Right ventricle myocardium superior (tissue), 1 donor: ENCODE results near the gene PCGF2. TPM values are rescaled to one million over a fixed set of nuclear protein-coding genes. Genes with fewer than 3 reads are reported as not detected.

ENCODE experiments used
- ATAC-seq: fragments of 200-7000 bp; cut with Tn5 transposase; one replicate; pipeline ENCODE4 v1.9.1; 2020; ENCODE audit warnings: mild to moderate bottlenecking; ENCODE audit not compliant: poor library complexity
- DNase-seq: peaks from one replicate; pipeline ENCODE4 v3.0.0-alpha.2; 2020
- intact Hi-C: fragments of 100-400 bp; cut with DNase I; formaldehyde crosslinking; loops from one replicate; pipeline ENCODE4 v1.11.2; 2022
- total RNA-seq: library from RNA; stranded (reverse); fragmentation: NEBNext Ultra II Directional; extraction: Animal tissue kit (Norgen Biotek cat#: 25700); gene quantifications from one replicate; pipeline ENCODE4 v1.2.1, GENCODE V29; 2021
- donor health status: DM: no; HTN: yes; CAD: no; lungs with severe emphysema.

PCGF2 gene
- total RNA-seq, 1 donor from 2014 or later = 22.2 TPM

GRCh38 chr17:38752308-38753070, 4.4 kb upstream of the PCGF2 start, which contains the start of gene PSMB3:
Gene PSMB3 (plus strand): TSS chr17:38752741. CDS start chr17:38752827, 86 bp downstream.
- intact Hi-C loops = loop anchor here (5.0 kb wide), 1 partner anchor 45 kb away; the partner anchor contains the start of gene PIP4K2B
- ATAC-seq (peak; percentile 85), DNase-seq (peak; percentile 96)

GRCh38 chr17:38751808-38752307, 3.7 kb upstream of the PCGF2 start:
- peak; percentile 87 for DNase-seq
- peak; percentile 44 for ATAC-seq
- intact Hi-C loops = loop anchor here (5.0 kb wide), 1 partner anchor 45 kb away; the partner anchor contains the start of gene PIP4K2B

GRCh38 chr17:38751144-38751807, 3.1 kb upstream of the PCGF2 start:
- intact Hi-C loops = loop anchor here (5.0 kb wide), 1 partner anchor 46 kb away; the partner anchor contains the start of gene PIP4K2B
- ATAC-seq = no peak
- DNase-seq = no peak

DNA sequence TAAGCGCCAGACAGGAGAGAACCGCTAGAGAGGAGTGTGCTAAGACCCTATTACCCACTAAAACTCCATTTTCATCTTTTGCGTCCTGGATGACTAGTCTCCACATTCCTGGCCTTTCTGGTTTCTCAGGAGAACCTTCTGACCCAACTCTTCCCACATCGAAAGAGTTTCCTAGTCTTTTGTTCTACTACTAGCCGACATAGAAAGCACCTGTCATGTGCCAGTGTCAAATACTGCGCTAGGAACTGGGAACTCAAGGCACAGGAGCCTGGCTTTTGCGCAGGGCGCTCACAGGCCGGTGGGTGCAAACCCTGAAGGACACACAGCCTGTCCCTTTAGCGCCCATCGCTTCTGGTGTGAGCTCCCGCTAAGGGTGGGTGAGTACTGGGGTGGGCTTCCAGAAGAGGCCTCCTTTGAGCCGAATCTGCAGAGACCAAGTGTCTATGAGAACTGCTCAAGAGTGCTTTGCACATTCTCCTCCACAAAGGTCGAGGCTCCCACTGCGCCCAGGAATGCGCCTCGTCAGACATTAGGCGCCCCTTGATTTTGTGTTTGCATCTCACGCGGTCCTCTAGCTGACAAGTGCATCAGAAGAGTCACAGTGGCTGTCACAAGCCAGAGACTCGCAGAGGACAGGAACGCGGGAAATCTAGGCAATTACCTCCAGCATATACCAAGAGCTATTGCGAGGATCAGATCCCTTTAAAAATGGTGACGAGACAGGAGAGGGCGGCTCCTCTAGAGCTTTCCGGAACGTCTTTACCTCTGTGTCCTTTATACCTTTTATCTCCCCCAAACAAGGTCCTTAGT, 2.4 kb upstream of the PCGF2 start:
- intact Hi-C loops = loop anchor here (5.0 kb wide), 1 partner anchor 47 kb away; the partner anchor contains the start of gene PIP4K2B
- ATAC-seq = no peak

GRCh38 chr17:38750044-38750311, 1.8 kb upstream of the PCGF2 start:
- DNase-seq = no peak
- no peak for ATAC-seq
- intact Hi-C loops = loop anchor here (5.0 kb wide), 1 partner anchor 47 kb away; the partner anchor contains the start of gene PIP4K2B

More for the DNA sequence above, 2.4 kb upstream of the PCGF2 start:
- no peak for DNase-seq

DNA sequence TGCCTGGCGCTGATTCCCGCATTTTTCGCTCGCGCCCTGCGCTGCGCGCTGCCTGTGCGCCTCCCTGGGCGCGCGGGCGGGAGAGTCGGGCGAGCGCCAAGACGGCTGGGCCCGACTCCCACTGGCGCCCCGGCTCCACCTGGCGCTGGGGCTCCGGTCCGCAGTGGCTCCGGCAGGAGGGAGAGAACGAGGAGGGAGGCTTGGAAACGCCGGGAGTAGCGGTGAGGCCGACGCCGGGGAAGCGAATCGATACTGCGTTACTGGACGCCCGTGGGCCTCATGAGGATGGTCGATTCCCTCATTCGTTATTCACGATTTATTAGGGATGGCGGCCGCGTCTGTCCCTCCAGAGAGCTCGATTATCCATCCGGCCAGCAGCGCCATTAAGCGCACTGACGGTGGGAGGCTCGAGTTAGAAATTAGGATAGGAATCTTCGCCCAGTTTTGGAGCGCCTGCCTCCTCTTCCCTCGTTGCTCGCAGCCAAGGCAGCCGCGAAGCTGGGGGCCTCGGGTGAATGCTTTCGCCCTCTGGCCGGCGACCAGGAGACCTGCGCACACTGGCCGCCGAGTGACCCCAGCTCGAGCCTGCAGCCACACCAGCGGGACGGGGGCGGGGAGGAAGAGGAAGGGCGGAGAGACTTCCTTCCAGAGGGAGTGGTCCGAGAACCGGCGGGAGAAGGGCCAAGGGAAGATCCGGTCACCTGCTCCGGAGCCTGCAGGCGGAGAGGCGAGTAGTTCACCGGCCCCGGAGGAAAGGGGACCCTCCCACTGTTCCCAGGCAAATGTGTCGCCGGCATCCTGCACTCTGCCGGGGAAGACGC, 1.3 kb upstream of the PCGF2 start:
- DNase-seq (peak; percentile 92), ATAC-seq (peak; percentile 45)
- intact Hi-C loops = loop anchor here (5.0 kb wide), 1 partner anchor 48 kb away; the partner anchor contains the start of gene PIP4K2B

DNA sequence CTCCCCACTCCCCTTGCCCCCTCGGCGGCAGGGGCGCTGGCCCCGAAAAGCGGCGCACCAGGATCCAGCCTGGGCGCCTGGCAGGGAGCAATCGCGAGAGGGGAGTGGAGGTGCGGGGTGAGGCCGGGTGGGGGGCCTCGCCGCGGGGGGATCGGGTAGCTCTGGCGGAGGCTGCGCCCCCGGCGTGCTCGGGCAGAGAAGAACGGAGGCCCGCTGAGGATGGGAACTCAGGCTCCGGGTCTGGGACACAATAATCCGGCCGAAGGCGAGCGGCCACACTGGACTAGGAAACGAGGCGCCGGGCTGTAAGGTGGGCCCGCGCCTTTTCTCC, 721 bp upstream of the PCGF2 start:
- DNase-seq = no peak
- no peak for ATAC-seq
- intact Hi-C loops = no loop called here

- intact Hi-C loops = no loop called here
- DNase-seq (peak; percentile 72), ATAC-seq (no peak)
These were observed 530 bp downstream of the PCGF2 start for GRCh38 chr17:38747463-38748148.

DNA sequence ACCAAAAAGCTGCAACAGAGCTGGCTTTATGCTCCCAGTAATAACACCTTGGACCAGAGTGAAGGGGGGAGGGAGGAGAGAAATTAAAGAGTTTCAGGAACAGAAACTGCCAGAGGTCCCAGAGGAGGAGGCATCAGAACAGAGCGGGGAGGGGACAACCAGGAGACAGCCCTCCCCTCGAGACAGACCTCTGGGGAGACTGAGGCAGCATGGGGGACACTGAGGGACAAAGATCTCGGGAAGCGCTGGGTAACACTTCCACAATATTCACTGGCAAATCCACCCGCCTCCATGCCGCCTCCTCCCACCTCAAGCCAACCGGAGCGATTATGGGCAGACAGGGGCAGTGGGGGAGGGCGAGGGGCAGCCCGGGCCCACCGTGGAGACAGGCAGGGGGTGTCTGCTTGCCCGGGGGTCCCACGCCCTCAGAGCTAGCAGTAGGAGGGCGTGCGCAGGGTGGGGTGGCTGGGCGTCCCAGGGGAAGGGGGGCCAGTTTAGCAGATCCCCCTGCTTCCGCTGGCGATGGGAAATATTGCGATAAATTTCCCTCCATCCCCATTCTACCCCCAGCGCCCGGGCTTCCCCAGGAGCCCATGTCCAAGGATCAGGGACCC, 1.2 kb downstream of the PCGF2 start:
- no peak for ATAC-seq
- intact Hi-C loops = no loop called here
- peak; percentile 49 for DNase-seq

DNA sequence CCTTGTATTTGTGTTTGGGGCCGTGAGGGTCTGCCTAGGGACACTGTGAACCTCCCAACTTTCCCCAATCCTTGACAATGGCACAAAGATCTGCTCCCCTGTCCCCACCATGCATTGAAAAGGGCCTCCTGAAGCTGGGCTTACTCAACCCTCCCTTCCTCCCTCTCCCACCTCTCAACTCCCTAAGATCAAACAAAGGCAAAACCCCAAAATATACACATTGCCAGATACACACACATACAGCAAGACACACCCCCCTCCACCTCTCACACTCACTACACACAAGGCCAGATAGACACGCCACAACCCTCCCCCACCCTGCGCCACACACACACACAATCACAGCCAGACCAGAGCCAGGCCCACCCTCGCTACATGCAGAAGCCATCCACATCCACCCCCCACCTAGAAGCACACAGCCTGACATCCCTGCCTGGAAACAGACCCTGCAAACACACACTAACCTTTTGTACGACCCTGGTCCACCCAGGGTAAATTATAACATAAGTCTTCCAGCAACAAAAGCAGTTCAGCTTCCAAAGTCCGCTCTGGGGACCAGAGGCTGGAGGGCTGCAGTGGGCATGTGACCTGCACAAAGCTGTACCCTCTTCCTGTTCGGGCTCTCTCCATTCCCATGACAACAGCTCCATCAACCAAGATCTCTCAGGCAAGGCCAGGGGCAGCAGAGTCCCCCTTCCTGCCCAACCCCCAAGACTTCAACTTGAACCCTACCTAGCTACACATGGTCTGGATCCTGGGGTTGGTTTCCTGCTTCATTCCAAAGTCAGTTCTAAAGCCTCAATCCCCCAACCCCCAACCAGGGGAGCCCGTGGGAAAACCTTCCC, 1.9 kb downstream of the PCGF2 start:
- intact Hi-C loops = no loop called here
- ATAC-seq (no peak), DNase-seq (no peak)

DNA sequence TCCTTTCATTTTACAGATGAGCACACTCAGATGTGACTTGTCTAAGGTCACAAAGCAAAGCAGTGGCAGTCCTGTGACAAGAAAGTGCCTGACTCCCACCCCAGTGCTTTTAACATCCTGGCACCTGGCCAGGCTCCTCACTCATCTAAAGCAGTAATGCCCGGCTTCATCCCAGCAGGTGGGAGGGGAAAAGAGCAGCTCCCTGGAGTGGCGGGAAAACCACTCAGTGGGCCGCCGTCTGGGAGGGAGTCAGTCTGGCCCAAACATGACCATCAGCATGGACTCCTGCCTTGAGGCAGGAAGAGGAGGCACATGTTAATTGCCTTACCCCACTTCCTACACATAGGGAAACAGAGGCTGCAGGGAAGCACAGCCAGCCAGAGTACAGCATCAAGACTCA, 2.6 kb downstream of the PCGF2 start:
- intact Hi-C loops = no loop called here
- no peak for ATAC-seq
- DNase-seq = no peak

DNA sequence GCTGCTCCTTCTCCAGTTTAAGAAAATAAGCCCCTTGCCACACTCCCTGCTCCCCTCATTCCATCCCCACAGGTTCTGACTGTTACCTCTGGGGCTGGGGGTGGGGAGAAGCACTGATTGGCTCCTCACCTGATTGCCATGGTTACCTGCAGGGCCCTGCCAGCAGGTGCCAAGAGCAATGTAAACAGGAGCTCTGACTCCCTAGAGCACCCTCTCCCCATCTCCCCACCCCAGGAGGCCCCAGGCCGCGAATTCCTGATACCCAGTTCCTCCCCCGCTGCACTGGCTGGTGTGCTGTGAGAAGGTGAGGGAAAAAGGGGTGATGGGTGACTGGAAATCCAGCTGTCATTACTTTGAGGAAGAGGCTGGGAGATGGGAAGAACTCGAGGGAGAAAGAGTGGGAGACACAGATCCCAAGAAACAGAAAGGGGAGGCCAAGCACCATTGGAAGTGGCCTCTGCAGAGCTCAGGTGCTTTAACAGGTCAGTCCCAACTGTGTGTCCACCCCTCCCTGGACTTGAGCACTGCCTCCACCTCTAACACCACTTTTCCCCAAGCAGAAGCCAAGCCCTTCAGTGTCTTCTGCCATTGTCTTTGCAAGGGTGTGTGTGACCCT, 4.5 kb downstream of the PCGF2 start:
- ATAC-seq = no peak
- intact Hi-C loops = no loop called here
- no peak for DNase-seq

GRCh38 chr17:38742411-38743308, 5.5 kb downstream of the PCGF2 start:
- intact Hi-C loops = no loop called here
- ATAC-seq (peak; percentile 68), DNase-seq (peak; percentile 50)

GRCh38 chr17:38741921-38742410, 6.2 kb downstream of the PCGF2 start:
- intact Hi-C loops = no loop called here
- ATAC-seq (peak; percentile 75), DNase-seq (peak; percentile 61)

DNA sequence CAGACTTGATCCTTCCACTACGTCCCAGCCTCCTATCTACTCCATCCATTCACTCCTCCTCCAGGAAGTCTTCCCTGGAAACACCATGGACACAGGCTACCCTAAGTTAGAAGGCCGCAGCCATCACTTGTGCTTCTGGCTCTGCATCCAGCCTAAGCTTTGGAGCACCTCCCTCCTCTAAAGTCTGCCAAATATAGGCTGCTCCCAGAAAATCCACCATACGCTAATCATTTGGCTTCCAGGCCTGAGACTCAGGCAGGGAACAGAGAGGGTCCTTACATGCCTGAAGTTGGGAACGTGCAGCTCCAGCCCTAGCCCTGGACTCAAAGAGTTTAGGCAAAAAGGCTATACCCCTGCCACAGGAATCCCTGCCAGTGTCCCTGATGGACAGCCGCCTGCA, 6.7 kb downstream of the PCGF2 start:
- ATAC-seq = peak; percentile 8
- DNase-seq = no peak
- intact Hi-C loops = no loop called here
